ENCODE results near the gene CLCA1. TPM values are rescaled to one million over a fixed set of nuclear protein-coding genes. Genes with fewer than 3 reads are reported as not detected.

CLCA1 gene
- total and polyA plus RNA-seq, 10 of the 15 experiments (the other 5 are each of a cell fraction or from before 2014, with no cell fraction given): 0.13 TPM; not detected in 9

- no peak for TF ChIP-seq ZBTB40 (IDR thresholded peaks at IDR 0.05; ENCODE audit: borderline replicate concordance)
- TF ChIP-seq E2F8 (IDR thresholded peaks at IDR 0.05; ENCODE audit: low read depth, partially characterized antibody): no peak
- no peak for TF ChIP-seq MTA3 (IDR thresholded peaks at IDR 0.05; ENCODE audit: borderline replicate concordance, low read length)
- TF ChIP-seq RELB (IDR thresholded peaks at IDR 0.05; ENCODE audit: low read depth): no peak
These were observed 44.9 kb upstream of the CLCA1 start, which contains the start of gene CLCA2 (continued) for GRCh38 chr1:86423873-86424272.

Data from GM12878 (cell line).